T-cell (primary cell): Measurements from ENCODE around the gene SRGAP1. TPM values are rescaled to one million over a fixed set of nuclear protein-coding genes. Genes with fewer than 3 reads are reported as not detected.

ENCODE experiments used
- ATAC-seq, 4 experiments: fragments of 200-7000 bp in 3 of 4; fragments of 150-1000 bp in 1 of 4; cut with Tn5 transposase; replicated peaks in 1 of 4; 1 replicate in 3 of 4; 2 replicates in 1 of 4; pipeline ENCODE4 v1.10.0; 2021; ENCODE audit warnings: moderate library complexity in 3 of 4, mild to moderate bottlenecking in 2 of 4, moderate number of reproducible peaks in 1 of 4
- CTCF ChIA-PET, 2 donors: fragments of 300-600 bp; sonication (Branson Sonifier 250); formaldehyde crosslinking; loops; one replicate each; lab custom pipeline; 2022; ENCODE audit warnings: antibody characterized with exemption in 2 of 2; lab: Charles Lee
- POLR2A ChIA-PET, 2 donors: fragments of 300-600 bp; sonication (Branson Sonifier 250); formaldehyde crosslinking; loops; one replicate each; lab custom pipeline; 2022; ENCODE audit warnings: antibody characterized with exemption in 2 of 2; lab: Charles Lee
- DNase-seq, 35 experiments: peaks; one replicate each; pipeline versions ENCODE4 v3.0.0 to v3.0.0-alpha.2; 2013 to 2023
- H3K27ac ChIP-seq: one replicate; pipeline ENCODE4 v1.5.1; 2013; ENCODE audit warnings: low read length
- H3K27me3 ChIP-seq, 2 experiments: replicated peaks in 1 of 2; 1 replicate in 1 of 2; 2 replicates in 1 of 2; pipeline versions ENCODE4 v1.6.1 to v1.7.0; 2013; ENCODE audit warnings: low read length in 1 of 2, mixed read lengths in 1 of 2; ENCODE audit not compliant: control insufficient read depth in 2 of 2, insufficient read depth in 2 of 2; ENCODE audit errors: extremely low read depth in 1 of 2
- H3K36me3 ChIP-seq, 2 donors: 1 replicate in 1 of 2; 2 replicates in 1 of 2; pipeline versions ENCODE4 v1.6.1 to v1.7.0; 2013; ENCODE audit warnings: low read length in 1 of 2; ENCODE audit not compliant: control insufficient read depth in 2 of 2, insufficient read depth in 1 of 2; ENCODE audit errors: extremely low read depth in 1 of 2
- H3K4me1 ChIP-seq, 2 experiments: 1 replicate in 1 of 2; 2 replicates in 1 of 2; pipeline versions ENCODE4 v1.6.1 to v1.7.0; 2013; ENCODE audit warnings: low read length in 2 of 2, mixed read lengths in 1 of 2; ENCODE audit not compliant: insufficient read depth in 2 of 2, control insufficient read depth in 1 of 2; ENCODE audit errors: extremely low read depth in 1 of 2
- H3K4me3 ChIP-seq, 2 donors: 1 replicate in 1 of 2; 2 replicates in 1 of 2; pipeline versions ENCODE4 v1.5.1 to v1.7.0; 2013; ENCODE audit warnings: mild to moderate bottlenecking in 2 of 2, low read length in 1 of 2, moderate library complexity in 1 of 2; ENCODE audit not compliant: control insufficient read depth in 1 of 2; ENCODE audit errors: extremely low read depth in 1 of 2
- H3K9me3 ChIP-seq: 2 replicates; pipeline ENCODE4 v1.7.0; 2013
- H3K27ac Mint-ChIP-seq, 2 donors: one replicate each; pipeline ENCODE4 v1.8.0; 2020 to 2021; ENCODE audit warnings: mild to moderate bottlenecking in 2 of 2, mixed read lengths in 2 of 2
- H3K27me3 Mint-ChIP-seq, 2 donors: one replicate each; pipeline ENCODE4 v1.8.0; 2021 to 2022; ENCODE audit warnings: mixed read lengths in 2 of 2
- H3K36me3 Mint-ChIP-seq: one replicate; pipeline ENCODE4 v1.8.0; 2021; ENCODE audit warnings: mixed read lengths
- H3K4me1 Mint-ChIP-seq, 3 donors: one replicate each; pipeline ENCODE4 v1.8.0; 2020 to 2022; ENCODE audit warnings: mixed read lengths in 3 of 3, mild to moderate bottlenecking in 1 of 3
- H3K4me3 Mint-ChIP-seq, 3 donors: one replicate each; pipeline ENCODE4 v1.8.0; 2020 to 2022; ENCODE audit warnings: mild to moderate bottlenecking in 3 of 3, mixed read lengths in 3 of 3, moderate library complexity in 3 of 3
- H3K9me3 Mint-ChIP-seq, 3 donors: one replicate each; pipeline ENCODE4 v1.8.0; 2020 to 2022; ENCODE audit warnings: mixed read lengths in 3 of 3
- WGBS: methylation state at CpG from one replicate; pipeline ENCODE4 v1.1.5; 2013; ENCODE audit warnings: missing lambda C conversion rate; ENCODE audit not compliant: insufficient coverage; 5-methylcytosine and 5-hydroxymethylcytosine counted together
- total RNA-seq, 35 experiments: library from RNA in 6 of 35; stranded (reverse) in 6 of 35; fragments of 120-200 nt in 1 of 35; gene quantifications; one replicate each; pipeline versions ENCODE4 v1.2.1 to v1.2.4 and lab custom pipeline; 2013 to 2026

The SRGAP1 gene
- total RNA-seq, 5 donors from 2014 or later (not counting 1 experiment from before 2014, with no cell fraction given): 0.07 to 0.38 (median 0.17) TPM; not detected in 1

GRCh38 chr12:64170024-64170423 is 325.5 kb downstream of the SRGAP1 start:
- H3K27me3 Mint-ChIP-seq: peaks cover 0 to 3% of the 10 kb centered on the region in 2 donors

DNA sequence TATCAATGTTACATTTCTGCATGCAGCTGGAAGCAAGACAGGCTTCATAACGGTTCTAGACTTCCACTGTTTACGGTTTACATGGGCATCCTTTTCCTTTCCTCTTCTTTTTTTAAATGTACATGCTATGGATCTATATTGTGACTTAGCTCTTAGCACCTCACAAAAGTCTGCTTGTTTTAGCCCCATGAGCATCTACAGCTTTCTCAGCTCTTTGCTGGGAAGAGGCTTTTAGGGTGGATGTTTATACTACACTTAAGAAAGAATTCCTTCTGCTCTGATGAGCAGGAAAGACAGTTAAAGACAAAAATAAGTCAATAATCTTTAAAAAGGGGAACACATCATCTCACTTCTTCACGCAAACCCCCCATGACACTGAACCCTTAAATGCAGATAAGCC is 326.2 kb downstream of the SRGAP1 start:
- no peaks in the 10 kb centered on the region for H3K9me3 ChIP-seq
- H3K27me3 Mint-ChIP-seq: peaks cover 0 to 2% of the 10 kb centered on the region in 2 donors
- H3K27ac ChIP-seq: no peak overlapping the region
- H3K4me3 Mint-ChIP-seq: no peak overlapping the region
- ATAC-seq (no peak), DNase-seq (no peak)
- no peak overlapping the region for H3K27ac Mint-ChIP-seq
- no peak overlapping the region for H3K4me3 ChIP-seq
- no CpG with 5 or more reads among the region's 3 CpGs for WGBS
- H3K36me3 Mint-ChIP-seq: peaks cover 15% of the 10 kb centered on the region
- peaks cover 0 to 2% (median 0%) of the 10 kb centered on the region in 3 donors for H3K9me3 Mint-ChIP-seq
- H3K36me3 ChIP-seq: no peaks in the 10 kb centered on the region
- POLR2A ChIA-PET: no interaction called here
- H3K27me3 ChIP-seq: no peaks in the 10 kb centered on the region
- CTCF ChIA-PET: interaction anchor here in 1 of 2 donors (0.6 kb wide), 1 partner anchor 888 kb away, joined by 3 read pairs; no protein-coding TSS in a partner anchor
- H3K4me1 ChIP-seq: no peaks in the 10 kb centered on the region
- H3K4me1 Mint-ChIP-seq: no peaks in the 10 kb centered on the region

More at GRCh38 chr12:64170024-64170423, 325.5 kb downstream of the SRGAP1 start:
- no peaks in the 10 kb centered on the region for H3K4me1 ChIP-seq
- Mint-ChIP-seq H3K4me1 (no peaks in the 10 kb centered on the region), H3K27ac (no peak overlapping the region), H3K4me3 (no peak overlapping the region), H3K9me3 (peaks cover 0 to 6% (median under 1%) of the 10 kb centered on the region in 3 donors), H3K36me3 (peaks cover 18% of the 10 kb centered on the region)
- H3K9me3 ChIP-seq: no peaks in the 10 kb centered on the region
- H3K36me3 ChIP-seq: no peaks in the 10 kb centered on the region
- ATAC-seq: no peak
- ChIA-PET POLR2A (no interaction called here), CTCF (interaction anchor here in 1 of 2 donors (0.6 kb wide), 1 partner anchor 887 kb away, joined by 3 read pairs; no protein-coding TSS in a partner anchor)
- H3K27ac ChIP-seq: no peak overlapping the region
- no peaks in the 10 kb centered on the region for H3K27me3 ChIP-seq
- DNase-seq: no peak
- no peak overlapping the region for H3K4me3 ChIP-seq
- WGBS: no CpG with 5 or more reads among the region's 3 CpGs

DNA sequence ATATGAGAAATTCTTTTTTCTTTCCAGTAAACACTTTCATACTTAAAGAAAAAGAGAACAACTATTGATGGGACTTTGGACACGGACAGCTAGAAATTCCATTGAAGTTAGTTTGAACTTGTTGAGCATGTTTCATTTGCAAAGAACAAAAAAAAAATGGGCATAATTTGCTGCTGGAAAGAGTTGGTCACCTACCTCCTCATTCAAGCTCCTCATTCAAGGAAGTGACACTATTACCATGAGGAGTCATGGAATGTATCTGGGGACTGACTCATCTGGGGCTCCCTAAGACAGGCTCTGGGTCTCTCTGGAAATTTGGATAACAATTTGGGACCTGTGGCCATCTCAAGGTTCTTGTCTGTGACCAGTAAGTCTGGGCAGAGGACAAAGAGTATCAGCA is 327.2 kb downstream of the SRGAP1 start:
- WGBS: no CpG with 5 or more reads among the region's 1 CpG
- ChIA-PET POLR2A (no interaction called here), CTCF (no interaction called here)
- Histone ChIP-seq H3K27me3 (no peaks in the 10 kb centered on the region), H3K9me3 (no peaks in the 10 kb centered on the region), H3K4me1 (no peaks in the 10 kb centered on the region), H3K27ac (no peak overlapping the region), H3K4me3 (no peak overlapping the region), H3K36me3 (no peaks in the 10 kb centered on the region)
- no peak for DNase-seq
- Mint-ChIP-seq H3K27me3 (no peaks in the 10 kb centered on the region), H3K27ac (no peak overlapping the region), H3K4me1 (no peaks in the 10 kb centered on the region), H3K9me3 (no peaks in the 10 kb centered on the region), H3K4me3 (no peak overlapping the region), H3K36me3 (peaks cover 16% of the 10 kb centered on the region)
- ATAC-seq: no peak

- ATAC-seq (no peak), DNase-seq (no peak)
- H3K27me3 ChIP-seq: no peaks in the 10 kb centered on the region
- no peak overlapping the region for H3K4me3 ChIP-seq
- H3K9me3 Mint-ChIP-seq: no peaks in the 10 kb centered on the region
- no peak overlapping the region for H3K27ac ChIP-seq
- ChIA-PET CTCF (interaction anchor here in 1 of 2 donors (0.5 kb wide), 1 partner anchor 755 kb away, joined by 3 read pairs; no protein-coding TSS in a partner anchor), POLR2A (no interaction called here)
- H3K4me1 ChIP-seq: no peaks in the 10 kb centered on the region
- peaks cover 14% of the 10 kb centered on the region for H3K36me3 Mint-ChIP-seq
- no CpG with 5 or more reads among the region's 1 CpG for WGBS
- no peaks in the 10 kb centered on the region for H3K27me3 Mint-ChIP-seq
- H3K4me1 Mint-ChIP-seq: no peaks in the 10 kb centered on the region
- H3K9me3 ChIP-seq: no peaks in the 10 kb centered on the region
- no peaks in the 10 kb centered on the region for H3K36me3 ChIP-seq
- no peak overlapping the region for H3K27ac Mint-ChIP-seq
- no peak overlapping the region for H3K4me3 Mint-ChIP-seq
These were observed 327.9 kb downstream of the SRGAP1 start for GRCh38 chr12:64172143-64172970.

- H3K4me3 ChIP-seq: no peak overlapping the region
- Mint-ChIP-seq H3K36me3 (peaks cover 12% of the 10 kb centered on the region), H3K27me3 (no peaks in the 10 kb centered on the region), H3K9me3 (no peaks in the 10 kb centered on the region), H3K4me3 (no peak overlapping the region), H3K4me1 (no peaks in the 10 kb centered on the region), H3K27ac (no peak overlapping the region)
- no peaks in the 10 kb centered on the region for H3K36me3 ChIP-seq
- 40% methylated on average over 1 of the region's 3 CpGs for WGBS
- no peaks in the 10 kb centered on the region for H3K27me3 ChIP-seq
- ChIA-PET CTCF (no interaction called here), POLR2A (no interaction called here)
- no peaks in the 10 kb centered on the region for H3K9me3 ChIP-seq
- no peak overlapping the region for H3K27ac ChIP-seq
- ATAC-seq (no peak), DNase-seq (no peak)
- no peaks in the 10 kb centered on the region for H3K4me1 ChIP-seq
These were observed 329.0 kb downstream of the SRGAP1 start for GRCh38 chr12:64173456-64173855.

GRCh38 chr12:64175254-64175945 is 330.9 kb downstream of the SRGAP1 start:
- ChIA-PET POLR2A (no interaction called here), CTCF (no interaction called here)
- no peaks in the 10 kb centered on the region for H3K27me3 ChIP-seq
- H3K4me3 Mint-ChIP-seq: no peak overlapping the region
- H3K4me1 Mint-ChIP-seq: no peaks in the 10 kb centered on the region
- H3K4me3 ChIP-seq: no peak overlapping the region
- peaks cover 5% of the 10 kb centered on the region for H3K36me3 Mint-ChIP-seq
- no peaks in the 10 kb centered on the region for H3K4me1 ChIP-seq
- H3K27ac Mint-ChIP-seq: no peak overlapping the region
- H3K27me3 Mint-ChIP-seq: no peaks in the 10 kb centered on the region
- no peak for DNase-seq
- no peak for ATAC-seq
- WGBS: no CpG with 5 or more reads among the region's 2 CpGs
- H3K27ac ChIP-seq: no peak overlapping the region
- H3K36me3 ChIP-seq: no peaks in the 10 kb centered on the region
- no peaks in the 10 kb centered on the region for H3K9me3 ChIP-seq
- H3K9me3 Mint-ChIP-seq: no peaks in the 10 kb centered on the region
